GM18861 (cell line): ENCODE measurements around the gene LCORL.
A peak's percentile ranks its signal among the peaks of the same experiment; 100 is the strongest.
"Not testable (repeated sequence)": the region's sequence is repeated elsewhere in the genome, so short reads cannot be mapped to it uniquely, and the experiment has no call there.

ENCODE experiments used
- ATAC-seq: cut with Tn5 transposase; IDR thresholded peaks from one replicate; pipeline ENCODE4 v1.9.1; 2021; ENCODE audit not compliant: unreplicated experiment

The LCORL gene

GRCh38 chr4:18020671-18021469 is 685 bp downstream of the LCORL start:
- ATAC-seq = peak; percentile 14

DNA sequence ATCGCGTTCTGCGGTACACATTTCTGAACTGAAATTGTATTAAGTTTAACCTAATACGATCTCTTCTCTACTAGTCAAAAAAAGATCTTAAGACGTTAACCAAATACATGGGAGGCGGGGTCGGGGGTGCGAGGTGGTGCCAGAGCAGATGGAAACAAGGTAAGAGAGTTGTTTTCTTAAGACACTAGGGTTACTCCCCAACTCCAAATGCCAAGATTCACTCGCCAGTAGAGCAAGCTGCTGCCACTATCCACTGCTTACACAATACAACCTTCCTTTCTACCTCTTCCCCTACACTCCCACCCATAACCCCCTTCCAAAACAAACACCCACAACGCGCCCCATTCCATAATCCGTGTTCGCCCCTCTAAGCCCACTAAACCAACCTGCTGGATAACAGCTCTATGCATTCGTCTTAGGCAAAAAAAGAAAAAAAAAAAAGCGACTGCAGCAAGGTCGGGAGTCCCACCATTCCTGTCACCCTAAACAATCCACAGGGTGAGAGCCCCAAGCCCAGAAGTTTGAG is 1.3 kb downstream of the LCORL start:
- ATAC-seq = no peak

- no peak for ATAC-seq
Observed at GRCh38 chr4:18014269-18014668, 7.3 kb downstream of the LCORL start.

DNA sequence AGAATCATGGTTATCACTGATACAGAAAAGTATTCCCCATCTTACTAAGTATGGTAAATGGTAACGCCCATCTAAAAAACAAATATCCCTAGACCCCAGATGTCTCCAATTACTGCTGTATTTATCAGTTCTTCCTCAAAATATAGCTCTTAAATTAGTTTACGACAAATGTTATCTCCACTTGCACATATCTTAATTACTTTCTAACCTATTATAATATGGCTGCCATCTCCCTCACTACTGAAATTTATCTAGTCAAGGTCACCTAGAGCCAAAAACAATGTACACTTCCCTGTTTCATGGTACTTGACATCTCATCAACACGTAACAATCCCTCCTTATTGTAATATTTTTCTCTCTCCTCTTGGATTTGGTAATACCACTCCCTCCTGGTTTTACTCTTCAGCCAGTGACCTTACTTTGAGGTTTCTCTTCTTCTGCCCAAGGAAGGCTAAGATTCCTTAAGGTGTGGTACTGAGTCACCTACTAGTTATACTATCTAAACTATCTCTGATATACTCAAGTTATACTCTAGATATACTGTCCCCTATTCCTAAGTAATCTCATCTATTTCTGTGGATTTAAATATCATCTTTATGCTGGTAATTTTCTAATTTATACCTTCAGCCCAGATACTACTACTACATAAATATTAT is 8.6 kb downstream of the LCORL start:
- ATAC-seq = no peak

- ATAC-seq = no peak
Observed at GRCh38 chr4:18012134-18012806, 9.3 kb downstream of the LCORL start.

DNA sequence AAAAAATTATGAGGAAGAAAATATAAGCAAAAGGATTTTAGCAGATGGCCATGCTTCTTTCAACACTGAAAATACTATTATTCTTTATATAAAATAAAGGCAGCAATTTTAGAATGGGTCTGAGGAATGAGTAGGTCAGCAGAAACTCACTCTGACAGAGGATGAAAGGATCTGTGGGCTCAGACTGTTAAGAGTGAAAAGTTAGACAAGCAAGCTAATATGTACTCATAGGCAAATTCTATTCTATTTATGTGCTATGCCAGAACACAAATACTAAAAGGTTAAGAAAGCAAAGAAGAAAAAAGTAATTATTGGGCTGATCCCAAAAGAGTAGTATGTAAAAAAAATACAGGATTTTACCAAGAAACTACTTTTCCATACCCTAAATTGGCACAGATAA is 13.9 kb downstream of the LCORL start:
- no peak for ATAC-seq

DNA sequence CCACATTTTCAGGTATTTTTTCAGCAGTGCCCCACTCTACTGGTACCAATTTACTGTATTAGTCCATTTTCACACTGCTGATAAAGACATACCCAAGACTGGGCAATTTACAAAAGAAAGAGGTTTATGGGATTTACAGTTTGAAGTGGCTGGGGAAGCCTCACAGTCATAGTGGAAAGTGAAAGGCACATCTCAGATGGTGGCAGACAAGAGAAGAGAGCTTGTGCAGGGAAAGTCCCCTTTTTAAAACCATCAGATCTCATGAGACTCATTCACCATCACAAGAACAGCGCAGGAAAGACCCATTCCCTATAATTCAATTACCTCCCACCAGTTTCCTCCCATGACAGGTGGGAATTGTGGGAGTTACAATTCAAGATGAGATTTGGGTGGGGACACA is 15.1 kb downstream of the LCORL start:
- ATAC-seq = not testable (repeated sequence)

DNA sequence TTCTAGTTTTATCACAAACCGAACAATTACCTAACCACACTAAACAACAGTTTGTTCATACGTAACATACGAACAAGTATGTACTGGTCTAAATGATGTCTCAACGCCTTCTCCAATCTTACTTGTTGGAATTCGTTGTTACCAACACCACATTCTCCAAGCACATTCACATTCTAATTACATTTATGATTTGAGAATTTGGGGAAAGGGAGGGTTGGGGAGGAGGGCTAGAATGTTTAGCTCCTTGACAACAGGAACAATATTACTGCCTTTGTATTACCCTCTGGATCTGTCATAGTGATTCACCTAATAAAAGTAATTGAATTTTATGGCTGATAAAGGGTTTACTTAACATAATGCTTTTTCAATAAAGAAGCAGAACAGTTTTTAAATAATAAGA is 24.4 kb downstream of the LCORL start:
- no peak for ATAC-seq

DNA sequence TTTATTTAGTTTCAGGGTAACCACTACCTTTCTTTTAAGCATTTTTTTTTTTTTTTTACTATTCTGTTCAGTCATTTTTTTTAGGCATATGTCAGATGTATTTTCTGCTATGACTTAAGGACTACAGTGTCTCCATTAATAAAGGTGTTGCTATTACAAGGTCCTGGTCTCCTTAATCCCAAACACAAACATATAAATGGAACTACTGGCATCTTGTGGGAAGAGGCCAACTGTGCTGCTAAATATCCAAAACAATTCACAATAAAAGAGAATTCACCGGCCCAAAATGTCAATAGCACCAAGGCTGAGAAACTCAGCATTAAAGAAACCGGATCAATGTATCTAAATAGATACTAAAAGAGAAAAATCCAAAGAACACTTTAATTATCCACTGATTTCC is 26.4 kb downstream of the LCORL start:
- ATAC-seq = no peak

GRCh38 chr4:17985832-17986231 is 35.7 kb downstream of the LCORL start:
- no peak for ATAC-seq

DNA sequence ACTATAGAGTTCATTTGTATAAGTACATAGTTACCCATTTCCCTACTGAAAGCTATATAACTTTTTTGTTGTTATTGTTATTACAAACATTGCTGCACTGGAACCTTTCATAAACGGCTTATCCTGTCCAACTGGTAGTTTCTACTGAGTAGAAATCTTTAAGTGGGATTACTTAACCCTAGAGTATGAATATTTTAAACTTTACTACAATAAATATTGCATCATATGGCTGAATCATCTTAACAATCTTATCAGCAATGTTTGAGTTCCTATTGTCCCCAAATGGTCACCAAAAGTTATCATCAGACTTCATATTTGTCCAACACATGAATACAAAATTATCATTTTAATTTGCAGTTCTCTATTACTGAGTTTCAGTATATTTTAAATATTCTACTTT is 40.5 kb downstream of the LCORL start:
- ATAC-seq = no peak

GRCh38 chr4:17968721-17969120 is 52.8 kb downstream of the LCORL start:
- ATAC-seq = no peak

DNA sequence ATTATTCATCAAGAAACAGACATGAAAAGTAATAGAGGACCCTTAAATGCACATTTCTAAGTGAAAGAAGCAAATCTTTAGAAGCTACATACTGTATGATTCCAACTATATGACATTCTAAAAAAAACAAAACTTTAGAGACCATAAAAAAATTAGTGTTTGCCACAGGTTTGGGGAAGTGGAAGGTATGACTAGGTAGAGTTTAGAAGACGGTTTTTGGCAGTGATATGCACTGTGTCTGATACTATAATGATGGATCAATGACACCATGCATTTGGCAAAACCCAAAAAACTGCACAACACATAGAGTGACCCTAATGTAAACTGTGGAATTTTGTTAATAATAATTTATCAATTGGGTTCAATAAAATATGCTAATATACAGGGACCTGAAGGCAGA is 54.5 kb downstream of the LCORL start:
- no peak for ATAC-seq

DNA sequence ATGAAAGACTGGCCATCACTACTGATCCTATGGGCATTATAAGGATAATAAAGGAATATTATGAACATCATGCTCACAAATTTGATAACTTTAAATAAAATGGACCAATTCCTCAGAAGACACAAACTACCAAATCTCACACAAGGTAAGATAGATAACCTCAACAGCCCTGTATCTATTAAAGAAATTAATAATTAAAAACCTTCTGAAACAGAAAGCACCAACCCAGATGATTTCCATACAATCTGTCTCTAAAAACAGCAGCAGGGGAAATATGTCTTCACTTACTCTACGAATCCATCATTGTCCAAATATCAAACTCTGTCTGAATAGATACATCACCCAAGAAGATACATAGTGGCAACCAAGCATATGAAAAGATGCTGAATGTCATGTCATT is 55.2 kb downstream of the LCORL start:
- peak; percentile 63 for ATAC-seq

DNA sequence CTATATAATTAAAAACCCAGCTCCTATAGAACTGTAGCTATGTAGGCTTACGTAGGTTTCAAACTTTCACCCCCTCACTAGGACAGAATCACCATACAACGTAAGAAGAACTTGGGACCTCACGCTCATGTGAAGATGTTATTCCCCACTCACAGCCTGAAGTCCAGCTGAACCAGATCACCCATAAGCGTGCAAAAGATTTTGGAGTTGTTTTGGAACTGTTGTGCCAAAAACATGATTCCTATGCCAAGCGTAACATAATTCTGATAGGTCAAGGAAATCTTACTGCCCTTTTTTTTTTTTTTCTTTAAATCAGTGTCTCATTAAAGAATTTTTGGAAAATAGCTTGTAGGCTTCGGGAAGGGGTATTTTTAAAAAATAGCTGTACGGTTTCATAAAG is 57.0 kb downstream of the LCORL start:
- no peak for ATAC-seq

DNA sequence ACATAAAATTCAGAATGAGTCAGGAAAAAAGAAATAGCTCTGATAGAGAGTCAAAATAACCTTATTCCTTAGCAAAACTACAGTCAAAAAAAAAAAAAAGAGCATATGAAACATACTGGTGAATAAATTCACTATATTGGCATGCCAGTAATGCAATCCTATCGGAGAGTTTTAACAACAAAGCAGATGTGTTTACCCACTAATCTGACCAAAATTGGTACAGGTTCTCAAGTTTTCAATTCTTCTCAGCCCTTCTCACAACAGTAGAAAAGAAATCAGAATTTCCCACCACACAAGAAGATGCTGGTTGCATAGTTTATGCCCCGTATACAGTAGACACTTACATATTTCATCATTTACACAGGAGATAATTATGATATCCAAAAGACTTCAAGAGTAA is 59.4 kb downstream of the LCORL start:
- no peak for ATAC-seq

- ATAC-seq = no peak
Observed at GRCh38 chr4:17961249-17961648, 60.3 kb downstream of the LCORL start.

DNA sequence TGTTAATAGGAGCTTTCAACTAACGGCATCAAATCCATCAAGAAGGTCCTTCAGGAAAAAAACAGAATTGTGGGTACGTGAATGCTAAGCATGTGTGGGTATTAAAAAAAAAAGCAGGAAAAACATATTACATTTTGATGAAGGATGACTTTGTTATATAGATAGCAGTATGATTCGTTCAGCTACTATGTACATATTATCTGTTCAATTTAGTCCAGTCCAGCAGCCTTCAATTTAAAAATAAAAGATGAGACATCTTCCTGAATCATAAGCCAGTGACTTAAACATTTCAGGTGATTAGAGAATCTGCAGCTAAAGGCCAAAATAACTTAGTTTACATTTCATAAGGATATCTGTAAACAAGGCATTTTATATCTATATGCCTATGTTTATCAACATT is 63.4 kb downstream of the LCORL start:
- ATAC-seq = no peak

DNA sequence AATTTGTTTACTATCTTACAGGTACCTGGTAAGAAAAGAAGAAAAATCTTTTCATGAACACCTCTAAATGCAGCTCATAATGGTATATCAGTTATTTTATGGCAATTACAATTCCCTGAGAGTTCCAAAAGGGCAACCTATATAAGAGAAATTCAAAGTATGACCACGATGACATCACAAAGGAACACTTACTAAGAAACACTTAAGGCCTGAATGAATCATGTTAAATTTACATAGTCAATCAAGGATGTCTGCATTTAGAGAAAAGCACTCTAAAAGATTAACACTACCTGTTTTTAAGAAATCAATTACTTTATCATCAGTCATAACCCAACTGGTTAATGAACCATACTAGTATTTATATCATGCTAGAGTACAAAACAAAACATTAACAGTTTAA is 63.9 kb downstream of the LCORL start:
- ATAC-seq = no peak

DNA sequence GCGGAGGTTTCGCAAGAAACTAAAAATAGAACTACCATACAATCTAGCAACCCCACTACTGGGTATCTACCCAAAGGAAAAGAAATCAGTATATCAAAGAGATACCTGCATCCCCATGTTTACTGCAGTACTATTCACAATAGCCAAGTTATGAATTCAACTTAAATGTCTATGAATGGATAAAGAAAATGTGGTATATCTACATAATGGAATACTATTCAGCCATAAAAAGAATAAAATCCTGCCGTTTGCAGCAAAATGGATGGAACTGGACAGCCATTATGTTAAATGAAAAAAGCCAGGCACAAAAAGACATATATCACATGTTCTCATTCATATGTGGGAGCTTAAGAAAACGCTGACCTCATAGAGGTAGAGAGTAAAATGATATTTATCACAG is 65.3 kb downstream of the LCORL start:
- ATAC-seq = no peak

GRCh38 chr4:17945303-17945702 is 76.3 kb downstream of the LCORL start:
- no peak for ATAC-seq

DNA sequence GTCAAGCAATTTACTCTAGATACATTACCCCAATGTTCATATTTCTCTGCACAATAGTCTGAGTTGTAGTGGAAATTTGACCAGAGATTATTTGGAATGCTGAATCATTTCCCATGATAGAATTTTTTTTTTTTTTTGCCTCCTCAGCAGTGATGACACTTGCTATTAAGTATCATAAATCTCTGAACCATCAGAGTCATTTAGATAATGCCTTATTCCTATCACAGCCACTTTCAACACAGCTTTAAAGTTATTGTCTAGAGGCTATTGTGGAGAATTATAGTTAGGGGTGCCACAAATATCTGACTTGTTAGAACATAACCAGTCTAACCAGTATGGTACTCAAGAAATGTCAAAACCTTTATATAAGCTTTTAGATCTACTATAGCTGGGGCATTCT is 79.8 kb downstream of the LCORL start:
- no peak for ATAC-seq
